ENCODE data around the gene BCL2L1. TPM values are rescaled to one million over a fixed set of nuclear protein-coding genes. Genes with fewer than 3 reads are reported as not detected.
A peak's percentile ranks its signal among the peaks of the same experiment; 100 is the strongest.
"Not testable (repeated sequence)": the region's sequence is repeated elsewhere in the genome, so short reads cannot be mapped to it uniquely, and the experiment has no call there.

The BCL2L1 gene
- polyA plus RNA-seq, 10 donors: 25.7 to 59.9 (median 37.6) TPM

GRCh38 chr20:31678389-31679356 is 44.0 kb downstream of the BCL2L1 start:
- no peak for DNase-seq

GRCh38 chr20:31677553-31678260 is 45.0 kb downstream of the BCL2L1 start:
- DNase-seq: no peak

- no peak for DNase-seq
Observed at GRCh38 chr20:31676609-31676989, 46.1 kb downstream of the BCL2L1 start.

DNA sequence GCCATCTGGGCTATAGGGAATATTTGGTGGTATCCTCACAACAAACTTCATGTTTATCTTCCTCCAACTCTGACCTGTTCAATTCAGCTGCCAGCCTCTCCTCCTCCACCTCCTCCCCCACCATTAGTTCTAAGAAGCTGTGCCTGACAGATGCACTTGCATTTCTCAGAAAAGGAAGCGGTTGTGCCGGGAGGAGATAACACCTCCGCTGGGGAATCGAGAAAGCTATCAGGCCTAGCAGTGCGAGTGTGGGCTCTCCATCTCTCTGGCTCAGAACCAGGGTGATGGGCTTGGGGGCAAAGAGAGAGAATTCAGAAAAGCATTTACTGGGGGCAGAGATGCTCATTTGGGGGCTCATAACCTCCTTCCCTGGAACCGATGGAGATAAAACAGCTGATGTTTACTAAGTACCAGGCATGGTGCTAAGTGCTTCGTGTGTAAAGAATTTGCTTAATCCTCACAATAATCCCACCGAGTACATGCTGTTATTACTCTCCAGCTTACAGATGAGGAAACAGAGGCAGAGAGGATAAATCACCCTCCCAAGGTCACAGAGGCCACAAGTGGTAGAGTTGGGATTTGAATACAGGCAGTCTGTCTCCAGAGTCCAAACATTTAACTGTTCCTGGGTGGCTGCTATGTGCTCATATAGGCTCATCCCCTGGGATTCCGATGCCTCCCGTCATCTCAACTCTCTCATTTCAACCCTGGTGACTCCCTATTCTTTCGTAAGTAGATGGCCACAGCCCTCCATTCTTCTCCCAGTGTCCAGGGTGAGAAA is 46.6 kb downstream of the BCL2L1 start:
- no peak for DNase-seq

GRCh38 chr20:31674895-31675827 is 47.5 kb downstream of the BCL2L1 start:
- peak in 1 of 3 donors; percentile 60 for DNase-seq

DNA sequence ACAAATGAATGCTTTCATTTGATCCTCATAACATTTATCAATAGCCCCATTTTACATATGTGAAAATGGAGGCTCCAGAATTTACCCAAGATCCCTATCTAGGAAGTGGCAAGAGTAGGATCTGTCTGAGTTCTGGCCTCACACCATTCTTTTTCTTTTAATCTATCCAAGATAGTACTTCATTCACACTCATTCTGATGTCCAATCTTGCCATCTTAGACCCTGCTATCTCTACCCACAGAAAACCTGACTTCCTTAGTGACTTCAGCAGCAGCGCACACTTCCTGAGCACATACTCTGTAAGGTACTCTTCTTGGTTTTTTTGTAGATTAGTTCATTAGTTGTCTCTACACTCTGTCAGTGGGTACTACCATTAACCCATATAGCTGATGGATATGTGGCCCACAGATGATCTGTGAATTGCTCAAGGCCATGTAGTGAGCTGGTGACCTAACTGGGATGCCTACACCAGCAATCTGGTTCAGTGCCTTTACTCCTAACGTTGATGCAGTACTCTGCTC is 48.7 kb downstream of the BCL2L1 start:
- DNase-seq: no peak

DNA sequence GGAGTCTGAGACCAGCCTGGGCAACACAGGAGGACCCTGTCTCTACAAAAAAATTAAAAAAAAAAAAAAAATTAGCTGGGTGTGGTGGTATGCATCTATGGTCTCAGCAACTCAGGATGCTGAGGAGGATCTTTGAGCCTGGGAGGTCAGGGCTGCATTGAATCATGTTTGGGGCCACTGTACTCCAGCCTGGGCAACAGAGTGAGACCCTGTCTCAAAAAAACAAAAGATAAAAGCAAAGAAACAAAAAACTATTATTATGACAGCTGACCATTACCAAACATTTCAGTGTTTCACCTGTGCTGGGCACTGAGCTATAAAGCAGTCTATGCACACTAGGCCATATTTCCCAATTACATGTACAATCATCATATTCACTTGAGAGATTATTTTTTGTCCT is 49.2 kb downstream of the BCL2L1 start:
- DNase-seq: no peak

DNA sequence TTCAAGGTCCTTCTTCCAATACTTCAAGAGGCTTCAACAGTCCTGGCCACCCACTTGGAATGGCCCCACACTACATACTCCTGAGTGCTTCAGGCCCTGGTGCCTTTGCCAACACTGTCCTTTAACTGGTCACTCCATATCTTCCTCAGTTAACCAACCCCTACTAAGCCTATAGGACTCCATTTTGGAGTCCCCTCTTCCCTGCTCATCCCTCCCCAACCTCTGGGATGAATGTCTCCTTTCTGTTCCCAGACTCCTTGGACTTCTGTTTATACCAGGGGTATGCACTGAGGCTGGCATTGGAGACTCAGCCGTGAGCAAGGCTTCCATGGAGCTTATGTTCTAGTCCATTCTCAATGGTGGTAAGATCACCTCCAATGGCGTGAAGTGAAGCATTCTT is 51.3 kb downstream of the BCL2L1 start:
- no peak for DNase-seq

DNA sequence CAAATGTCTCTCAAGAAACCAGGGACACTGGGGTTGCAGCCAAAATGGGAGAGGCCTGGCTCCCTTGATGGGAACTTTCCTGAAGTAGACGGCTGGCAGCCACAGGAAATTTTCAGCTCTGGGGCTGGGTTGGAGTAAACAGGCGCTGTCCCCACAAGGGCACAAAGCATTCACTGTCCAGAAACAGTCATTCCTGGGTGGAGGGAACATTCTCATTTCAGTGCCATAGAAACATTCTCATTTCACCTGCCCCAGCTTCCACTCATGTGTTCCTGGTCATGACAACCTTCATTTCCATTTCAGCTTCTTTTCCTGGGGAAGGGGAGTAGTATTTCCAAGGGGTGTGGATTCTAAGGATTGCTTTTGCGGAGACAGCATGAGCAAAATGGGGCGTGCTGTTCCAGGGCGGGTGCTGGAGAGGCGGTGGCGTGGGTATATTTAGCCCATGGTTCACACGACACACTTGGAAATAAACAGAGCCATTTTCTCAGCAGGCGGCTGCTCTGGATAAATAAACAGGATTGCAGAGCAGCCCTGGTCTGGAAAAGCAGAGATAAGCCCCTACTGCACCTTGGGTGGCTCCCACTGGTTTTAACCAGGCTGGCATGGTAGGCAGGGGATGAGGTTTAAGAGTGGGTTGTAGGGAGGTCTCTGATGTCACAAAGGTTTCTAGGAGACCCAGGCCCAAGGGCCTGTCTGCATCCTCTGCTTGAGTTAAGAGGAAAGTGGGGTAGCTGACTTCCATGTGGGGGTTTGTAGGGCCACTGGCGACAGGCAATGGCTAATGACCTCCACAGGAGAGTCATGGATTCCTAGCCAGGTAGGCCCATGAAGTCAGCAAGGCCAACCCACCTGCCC is 52.1 kb downstream of the BCL2L1 start:
- DNase-seq: no peak

- DNase-seq: no peak
Observed at GRCh38 chr20:31669876-31670275, 52.8 kb downstream of the BCL2L1 start.

GRCh38 chr20:31668944-31669343 is 53.7 kb downstream of the BCL2L1 start:
- DNase-seq: not testable (repeated sequence)

DNA sequence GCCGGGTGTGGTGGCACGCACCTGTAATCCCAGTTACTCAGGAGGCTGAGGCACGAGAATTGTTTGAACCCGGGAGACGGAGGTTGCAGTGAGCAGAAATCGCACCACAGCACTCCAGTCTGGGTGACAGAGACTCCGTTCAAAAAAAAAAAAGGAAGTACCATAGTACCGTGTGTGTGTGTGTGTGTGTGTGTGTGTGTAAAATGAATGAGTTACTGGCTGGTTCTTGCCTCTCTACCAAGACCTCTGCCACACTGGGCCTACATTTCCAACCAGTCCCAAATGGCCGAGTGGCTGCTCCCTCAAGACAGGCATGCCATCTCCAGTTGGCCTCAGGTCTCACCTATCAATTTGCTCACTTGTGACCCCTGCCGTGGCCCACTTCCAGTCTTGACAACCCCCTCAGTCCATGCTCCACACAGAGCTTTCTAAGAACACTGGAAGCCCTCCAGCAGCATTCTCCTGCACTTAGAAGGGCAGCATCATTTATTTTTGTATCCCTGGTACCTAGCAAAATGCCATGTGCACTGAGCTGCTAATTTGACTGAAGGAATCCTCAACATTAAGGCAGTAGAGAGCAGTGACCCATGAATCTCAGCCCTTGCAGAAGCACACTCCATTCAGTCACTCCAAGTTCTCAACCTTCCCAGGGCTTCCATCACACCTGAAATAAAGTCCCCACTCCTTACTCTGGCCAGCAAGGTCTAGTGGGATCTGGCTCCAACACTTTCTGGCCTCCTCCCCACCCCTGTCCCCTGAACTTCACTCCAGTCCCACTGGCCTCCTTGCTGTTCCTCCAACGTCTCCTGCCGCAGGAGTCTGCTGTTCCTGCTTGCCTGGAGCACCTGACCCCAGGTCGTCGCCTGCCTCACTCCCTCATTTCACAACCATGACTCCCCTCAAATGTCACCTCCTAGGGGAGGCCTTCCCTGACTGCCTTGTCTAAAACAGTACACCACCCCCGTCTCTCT is 55.1 kb downstream of the BCL2L1 start:
- no peak for DNase-seq

- no peak for DNase-seq
Observed at GRCh38 chr20:31666258-31667042, 56.2 kb downstream of the BCL2L1 start.

GRCh38 chr20:31665753-31666152 is 56.9 kb downstream of the BCL2L1 start:
- no peak for DNase-seq

- no peak for DNase-seq
Observed at GRCh38 chr20:31664696-31665354, 57.8 kb downstream of the BCL2L1 start.

GRCh38 chr20:31663838-31664695 is 58.6 kb downstream of the BCL2L1 start:
- no peak for DNase-seq
